ENCODE results near the gene LYRM7. TPM values are rescaled to one million over a fixed set of nuclear protein-coding genes. Genes with fewer than 3 reads are reported as not detected.

The LYRM7 gene
- total RNA-seq, 2 experiments from 2014 or later = 8.3 to 11.9 TPM

GRCh38 chr5:131239686-131240085, 68.9 kb downstream of the LYRM7 start:
- Mint-ChIP-seq H3K27me3 (no peaks in the 10 kb centered on the region), H3K27ac (no peak overlapping the region), H3K36me3 (ENCODE audit: low read depth) (no peaks in the 10 kb centered on the region), H3K4me3 (no peak overlapping the region), H3K4me1 (ENCODE audit: low read depth) (peaks cover 5% of the 10 kb centered on the region), H3K9me3 (no peaks in the 10 kb centered on the region)
- Histone ChIP-seq H3K4me1 (ENCODE audit: insufficient read depth, low read length) (no peaks in the 10 kb centered on the region), H3K36me3 (ENCODE audit: insufficient read depth, low read length) (no peaks in the 10 kb centered on the region), H3K4me3 (ENCODE audit: low read length) (no peak overlapping the region), H3K27ac (ENCODE audit: low read depth in 1 of 2, low read length in 2 of 2) (no peak overlapping the region), H3K27me3 (ENCODE audit: control insufficient read depth in 1 of 2, insufficient read depth in 2 of 2, low read length in 2 of 2) (no peaks in the 10 kb centered on the region), H3K9me3 (ENCODE audit: control insufficient read depth in 1 of 2, insufficient read depth in 1 of 2, low read length in 2 of 2) (no peaks in the 10 kb centered on the region)
- ChIA-PET CTCF (interaction anchor here (0.9 kb wide), 1 partner anchor 101 kb away, joined by 3 read pairs; no protein-coding TSS in a partner anchor), POLR2A (interaction anchor here (1.1 to 2.1 kb wide), 2 partner anchors 13 to 25 kb away, joined by 4 read pairs; no protein-coding TSS in a partner anchor)
- ATAC-seq (ENCODE audit: poor library complexity) (no peak), DNase-seq (no peak)
- TF ChIP-seq CTCF (IDR thresholded peaks at IDR 0.05) = no peak
- intact Hi-C loops (cut with DNase I, micrococcal nuclease) = no loop called here

GRCh38 chr5:131242728-131243255, 72.0 kb downstream of the LYRM7 start:
- no peaks in the 10 kb centered on the region for H3K36me3 Mint-ChIP-seq (ENCODE audit: low read depth)
- Histone ChIP-seq H3K36me3 (ENCODE audit: insufficient read depth, low read length) (no peaks in the 10 kb centered on the region), H3K4me1 (ENCODE audit: insufficient read depth, low read length) (no peaks in the 10 kb centered on the region), H3K27me3 (ENCODE audit: control insufficient read depth in 1 of 2, insufficient read depth in 2 of 2, low read length in 2 of 2) (no peaks in the 10 kb centered on the region), H3K4me3 (ENCODE audit: low read length) (no peak overlapping the region), H3K27ac (ENCODE audit: low read depth in 1 of 2, low read length in 2 of 2) (no peak overlapping the region), H3K9me3 (ENCODE audit: control insufficient read depth in 1 of 2, insufficient read depth in 1 of 2, low read length in 2 of 2) (peaks cover 8 to 12% of the 10 kb centered on the region in 2 experiments)
- H3K27ac Mint-ChIP-seq = no peak overlapping the region
- H3K9me3 Mint-ChIP-seq = no peaks in the 10 kb centered on the region
- ChIA-PET CTCF (no interaction called here), POLR2A (interaction anchor here (0.5 kb wide), 1 partner anchor 34 kb away, joined by 4 read pairs; no protein-coding TSS in a partner anchor)
- peaks cover 5% of the 10 kb centered on the region for H3K4me1 Mint-ChIP-seq (ENCODE audit: low read depth)
- no peak for TF ChIP-seq CTCF (IDR thresholded peaks at IDR 0.05)
- no peaks in the 10 kb centered on the region for H3K27me3 Mint-ChIP-seq
- peak in 1 of 14 experiments; percentile 30 for DNase-seq
- intact Hi-C loops (cut with DNase I, micrococcal nuclease) = no loop called here
- no peak overlapping the region for H3K4me3 Mint-ChIP-seq
- ATAC-seq (ENCODE audit: poor library complexity) = no peak

- H3K4me3 Mint-ChIP-seq = no peak overlapping the region
- intact Hi-C loops (cut with DNase I, micrococcal nuclease) = loop anchor here in 1 of 2 experiments (5.0 kb wide), 1 partner anchor 33 kb away; no protein-coding TSS in a partner anchor
- peaks cover 8 to 12% of the 10 kb centered on the region in 2 experiments for H3K9me3 ChIP-seq (ENCODE audit: control insufficient read depth in 1 of 2, insufficient read depth in 1 of 2, low read length in 2 of 2)
- H3K36me3 Mint-ChIP-seq (ENCODE audit: low read depth) = no peaks in the 10 kb centered on the region
- CTCF ChIA-PET = no interaction called here
- no peaks in the 10 kb centered on the region for H3K9me3 Mint-ChIP-seq
- no peak overlapping the region for H3K4me3 ChIP-seq (ENCODE audit: low read length)
- POLR2A ChIA-PET = interaction anchor here (1.0 kb wide), 1 partner anchor 18 kb away, joined by 3 read pairs; the partner anchor contains the start of gene CDC42SE2
- TF ChIP-seq CTCF (IDR thresholded peaks at IDR 0.05) = no peak
- no peak overlapping the region for H3K27ac Mint-ChIP-seq
- ATAC-seq (ENCODE audit: poor library complexity) (no peak), DNase-seq (no peak)
- H3K4me1 ChIP-seq (ENCODE audit: insufficient read depth, low read length) = peaks cover 7% of the 10 kb centered on the region
- H3K36me3 ChIP-seq (ENCODE audit: insufficient read depth, low read length) = no peaks in the 10 kb centered on the region
- H3K27ac ChIP-seq (ENCODE audit: low read depth in 1 of 2, low read length in 2 of 2) = no peak overlapping the region
- no peaks in the 10 kb centered on the region for H3K27me3 Mint-ChIP-seq
- H3K27me3 ChIP-seq (ENCODE audit: control insufficient read depth in 1 of 2, insufficient read depth in 2 of 2, low read length in 2 of 2) = no peaks in the 10 kb centered on the region
- peaks cover 18% of the 10 kb centered on the region for H3K4me1 Mint-ChIP-seq (ENCODE audit: low read depth)
Measured at GRCh38 chr5:131245312-131245711, 74.6 kb downstream of the LYRM7 start.
